HEK293 (cell line): Measurements from ENCODE around the gene CC2D1A.
A peak's percentile ranks its signal among the peaks of the same experiment; 100 is the strongest.

Experiments used
- CTCF ChIA-PET: fragments of 350-600 bp; formaldehyde crosslinking; extraction: SDS; loops from one replicate; lab custom pipeline; 2021; ENCODE audit warnings: antibody characterized with exemption; lab: Yijun Ruan, JAX
- POLR2A ChIA-PET: fragments of 300-600 bp; formaldehyde crosslinking; extraction: SDS; loops from one replicate; lab custom pipeline; 2020; ENCODE audit warnings: antibody characterized with exemption, inconsistent platforms; lab: Yijun Ruan, JAX
- H3K27ac ChIP-seq: fragments of 200-500 bp; sonication (Bioruptor generic); 2 replicates; pipeline ENCODE4 v1.5.1; 2014; ENCODE audit warnings: low read depth, low read length, control low read depth, inconsistent platforms; ENCODE audit errors: extremely low read depth
- H3K36me3 ChIP-seq, 2 experiments: fragments of 200-500 bp in 1 of 2; sonication (Bioruptor generic) in 1 of 2; 1 replicate in 1 of 2; 2 replicates in 1 of 2; pipeline ENCODE4 v1.5.1; 2014 to 2017; ENCODE audit warnings: inconsistent platforms in 2 of 2, low read length in 2 of 2; ENCODE audit not compliant: control insufficient read depth in 2 of 2, insufficient read depth in 1 of 2
- H3K4me1 ChIP-seq: fragments of 200-500 bp; sonication (Bioruptor generic); 2 replicates; pipeline ENCODE4 v1.5.1; 2014; ENCODE audit warnings: mild to moderate bottlenecking, low read length, inconsistent platforms; ENCODE audit not compliant: control insufficient read depth, insufficient read depth
- H3K4me3 ChIP-seq: 2 replicates; pipeline ENCODE4 v1.5.1; 2011; ENCODE audit warnings: low read depth, mild to moderate bottlenecking, control low read depth, low read length, moderate library complexity
- H3K9me3 ChIP-seq: fragments of 200-500 bp; sonication (Bioruptor generic); 2 replicates; pipeline ENCODE4 v1.5.1; 2014; ENCODE audit warnings: low read depth, low read length, inconsistent platforms; ENCODE audit not compliant: control insufficient read depth, insufficient read depth
- BCL11B ChIP-seq: fragments of 450-650 bp; formaldehyde crosslinking; IDR thresholded peaks from 2 replicates; pipeline ENCODE4 v1.5.1; 2016; ENCODE audit warnings: low read depth, missing biosample characterization, missing genetic modification characterization
- GLIS2 ChIP-seq: fragments of 450-650 bp; formaldehyde crosslinking; IDR thresholded peaks from 2 replicates; pipeline ENCODE4 v1.5.1; 2016; ENCODE audit warnings: missing biosample characterization, missing genetic modification characterization
- KLF1 ChIP-seq: fragments of 450-650 bp; formaldehyde crosslinking; IDR thresholded peaks from 2 replicates; pipeline ENCODE4 v1.5.1; 2016; ENCODE audit warnings: missing biosample characterization, missing genetic modification characterization
- KLF8 ChIP-seq: fragments of 450-650 bp; formaldehyde crosslinking; IDR thresholded peaks from 2 replicates; pipeline ENCODE4 v1.5.1; 2016; ENCODE audit warnings: missing biosample characterization, missing genetic modification characterization
- PATZ1 ChIP-seq: fragments of 450-650 bp; formaldehyde crosslinking; IDR thresholded peaks from 2 replicates; pipeline ENCODE4 v1.5.1; 2016; ENCODE audit warnings: missing biosample characterization, missing genetic modification characterization
- PRDM10 ChIP-seq: fragments of 450-650 bp; formaldehyde crosslinking; IDR thresholded peaks from 2 replicates; pipeline ENCODE4 v1.5.1; 2016; ENCODE audit warnings: missing biosample characterization, missing genetic modification characterization
- YY2 ChIP-seq: fragments of 450-650 bp; formaldehyde crosslinking; IDR thresholded peaks from 2 replicates; pipeline ENCODE4 v1.5.1; 2016; ENCODE audit warnings: missing biosample characterization, missing genetic modification characterization
- ZBTB17 ChIP-seq: fragments of 450-650 bp; formaldehyde crosslinking; IDR thresholded peaks from 2 replicates; pipeline ENCODE4 v1.5.1; 2016; ENCODE audit warnings: missing biosample characterization, missing genetic modification characterization
- ZNF16 ChIP-seq: fragments of 450-650 bp; formaldehyde crosslinking; IDR thresholded peaks from 2 replicates; pipeline ENCODE4 v1.5.1; 2016; ENCODE audit warnings: low read depth, missing biosample characterization, missing genetic modification characterization
- ZNF2 ChIP-seq: fragments of 450-650 bp; formaldehyde crosslinking; IDR thresholded peaks from 2 replicates; pipeline ENCODE4 v1.5.1; 2016; ENCODE audit warnings: missing biosample characterization, missing genetic modification characterization
- ZNF302 ChIP-seq: fragments of 450-650 bp; formaldehyde crosslinking; IDR thresholded peaks from 2 replicates; pipeline ENCODE4 v1.5.1; 2016; ENCODE audit warnings: missing biosample characterization, missing genetic modification characterization, low read depth
- ZNF324 ChIP-seq: fragments of 450-650 bp; formaldehyde crosslinking; IDR thresholded peaks from 2 replicates; pipeline ENCODE4 v1.5.1; 2016; ENCODE audit warnings: missing biosample characterization, missing genetic modification characterization
- ZNF514 ChIP-seq: fragments of 450-650 bp; formaldehyde crosslinking; IDR thresholded peaks from 2 replicates; pipeline ENCODE4 v1.5.1; 2016; ENCODE audit warnings: missing biosample characterization, missing genetic modification characterization
- ZNF549 ChIP-seq: fragments of 450-650 bp; IDR thresholded peaks from 2 replicates; pipeline ENCODE4 v1.5.1; 2018; ENCODE audit warnings: missing biosample characterization, missing genetic modification characterization, mild to moderate bottlenecking, inconsistent platforms, moderate library complexity
- ZNF560 ChIP-seq: fragments of 450-650 bp; formaldehyde crosslinking; IDR thresholded peaks from 2 replicates; pipeline ENCODE4 v1.5.1; 2017; ENCODE audit warnings: missing biosample characterization, missing genetic modification characterization, borderline replicate concordance
- ZNF585B ChIP-seq: fragments of 450-650 bp; formaldehyde crosslinking; IDR thresholded peaks from 2 replicates; pipeline ENCODE4 v1.5.1; 2016; ENCODE audit warnings: missing biosample characterization, missing genetic modification characterization
- ZNF776 ChIP-seq: fragments of 450-650 bp; formaldehyde crosslinking; IDR thresholded peaks from 2 replicates; pipeline ENCODE4 v1.5.0; 2017; ENCODE audit warnings: missing biosample characterization, missing genetic modification characterization, borderline replicate concordance

The CC2D1A gene

GRCh38 chr19:13887517-13887916, 18.5 kb upstream of the CC2D1A start:
- Histone ChIP-seq H3K4me3 (no peak overlapping the region), H3K4me1 (no peaks in the 10 kb centered on the region), H3K27ac (no peak overlapping the region), H3K36me3 (no peaks in the 10 kb centered on the region; a peak in 1 of 3 replicates), H3K9me3 (no peaks in the 10 kb centered on the region)
- ChIA-PET POLR2A (no interaction called here), CTCF (interaction anchor here (0.7 to 2.0 kb wide), 2 partner anchors 114 to 185 kb away, joined by 3 to 7 read pairs; partner anchors contain the start of genes C19orf53 and MISP3)
- TF ChIP-seq ZNF514 (tag by site-specific recombination) (no peak), ZNF324 (no peak), PRDM10 (tag by site-specific recombination) (0 out of 2 replicates have a peak, but pooled peaks have one; percentile 9)

- H3K27ac ChIP-seq, result no peak overlapping the region
- ChIA-PET POLR2A (no interaction called here), CTCF (interaction anchor here (0.7 kb wide), 1 partner anchor 617 kb away, joined by 3 read pairs; no protein-coding TSS in a partner anchor)
- H3K36me3 ChIP-seq, result no peaks in the 10 kb centered on the region; a peak in 1 of 3 replicates
- no peaks in the 10 kb centered on the region for H3K4me1 ChIP-seq
- H3K4me3 ChIP-seq, result no peak overlapping the region
- TF ChIP-seq ZNF585B (no peak), KLF1 (tag by site-specific recombination) (0 out of 2 replicates have a peak, but pooled peaks have one; percentile 19)
- no peaks in the 10 kb centered on the region for H3K9me3 ChIP-seq
Observed at GRCh38 chr19:13888281-13888680, 17.7 kb upstream of the CC2D1A start.

- CTCF ChIA-PET, result no interaction called here
- Histone ChIP-seq H3K27ac (no peak overlapping the region), H3K9me3 (no peaks in the 10 kb centered on the region), H3K4me3 (no peak overlapping the region), H3K36me3 (no peaks in the 10 kb centered on the region; a peak in 1 of 3 replicates), H3K4me1 (no peaks in the 10 kb centered on the region)
- POLR2A ChIA-PET, result no interaction called here
- TF ChIP-seq GLIS2 (tag by site-specific recombination) (no peak), KLF1 (tag by site-specific recombination) (no peak), ZNF16 (tag by site-specific recombination) (no peak), PATZ1 (tag by site-specific recombination) (no peak), YY2 (tag by site-specific recombination) (no peak), ZNF2 (tag by site-specific recombination) (no peak), BCL11B (tag by site-specific recombination) (no peak), KLF8 (tag by site-specific recombination) (no peak), ZNF549 (tag by site-specific recombination) (no peak), ZNF776 (tag by site-specific recombination) (no peak), ZNF560 (tag by site-specific recombination) (no peak), ZNF302 (tag by site-specific recombination) (no peak), ZBTB17 (tag by site-specific recombination) (no peak)
Observed at GRCh38 chr19:13890136-13890535, 15.9 kb upstream of the CC2D1A start.
